GM21360 (cell line): ENCODE data around the gene TOP2B.

Source experiments
- ATAC-seq: cut with Tn5 transposase; IDR thresholded peaks from one replicate; pipeline ENCODE4 v1.9.1; 2021; ENCODE audit warnings: mild to moderate bottlenecking, moderate library complexity; ENCODE audit not compliant: unreplicated experiment

Gene TOP2B

GRCh38 chr3:25584011-25584789, 80.5 kb downstream of the TOP2B start:
- no peak for ATAC-seq

GRCh38 chr3:25583343-25583742, 81.4 kb downstream of the TOP2B start:
- ATAC-seq, result no peak

GRCh38 chr3:25582242-25582641, 82.5 kb downstream of the TOP2B start:
- ATAC-seq, result no peak

- ATAC-seq, result no peak
Observed at GRCh38 chr3:25581823-25582222, 82.9 kb downstream of the TOP2B start.

- ATAC-seq, result no peak
Observed at GRCh38 chr3:25581335-25581734, 83.4 kb downstream of the TOP2B start.

- no peak for ATAC-seq
Observed at GRCh38 chr3:25580534-25580933, 84.2 kb downstream of the TOP2B start.

- no peak for ATAC-seq
Observed at GRCh38 chr3:25578059-25578458, 86.6 kb downstream of the TOP2B start.

GRCh38 chr3:25576831-25577454, 87.8 kb downstream of the TOP2B start:
- ATAC-seq, result no peak

- no peak for ATAC-seq
Observed at GRCh38 chr3:25576146-25576545, 88.6 kb downstream of the TOP2B start.

- no peak for ATAC-seq
Observed at GRCh38 chr3:25575001-25575400, 89.7 kb downstream of the TOP2B start.

- ATAC-seq, result no peak
Observed at GRCh38 chr3:25574172-25574765, 90.4 kb downstream of the TOP2B start.

GRCh38 chr3:25573386-25574171, 91.1 kb downstream of the TOP2B start:
- no peak for ATAC-seq

- no peak for ATAC-seq
Observed at GRCh38 chr3:25572919-25573385, 91.8 kb downstream of the TOP2B start.

- ATAC-seq, result no peak
Observed at GRCh38 chr3:25572336-25572735, 92.4 kb downstream of the TOP2B start.

- ATAC-seq, result no peak
Observed at GRCh38 chr3:25571285-25571684, 93.4 kb downstream of the TOP2B start.

- ATAC-seq, result no peak
Observed at GRCh38 chr3:25568525-25569078, 96.1 kb downstream of the TOP2B start.

GRCh38 chr3:25567806-25568524, 96.7 kb downstream of the TOP2B start:
- ATAC-seq, result no peak

- ATAC-seq, result no peak
Observed at GRCh38 chr3:25567388-25567787, 97.3 kb downstream of the TOP2B start.

GRCh38 chr3:25566358-25566920, 98.3 kb downstream of the TOP2B start:
- ATAC-seq, result no peak

GRCh38 chr3:25565807-25566206, 98.9 kb downstream of the TOP2B start:
- ATAC-seq, result no peak
